Measurements from ENCODE around the gene PLEK.

Gene PLEK

DNA sequence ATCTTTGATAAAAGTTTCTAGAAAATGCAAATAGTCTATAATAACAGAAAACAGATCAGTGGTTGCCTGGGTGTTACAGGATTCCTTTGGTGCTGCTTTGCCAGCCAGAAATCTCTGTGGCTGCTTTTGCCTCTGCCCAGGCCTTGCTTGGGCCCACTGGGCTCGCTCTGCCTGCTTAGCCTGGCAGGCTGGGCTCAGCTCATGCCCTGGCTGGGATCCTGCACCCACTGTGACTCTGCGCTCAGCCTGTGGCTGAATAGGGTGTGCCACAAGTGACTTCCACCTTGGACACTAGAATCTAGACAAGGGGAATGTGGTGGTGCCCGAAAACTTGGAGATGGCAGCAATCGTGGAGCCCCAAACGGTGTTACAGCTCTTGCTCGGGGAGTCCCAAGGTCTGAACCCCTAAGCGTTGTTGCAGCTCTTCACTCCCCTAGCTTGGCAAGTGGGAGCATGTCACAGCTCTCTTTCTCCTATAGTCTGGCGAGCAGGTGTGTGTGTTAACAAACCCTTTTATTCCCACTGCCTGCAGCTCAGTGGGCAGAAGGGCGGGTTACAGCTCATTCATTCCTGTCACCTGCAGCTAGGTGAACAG, 51.1 kb downstream of the PLEK start:
- no peak for DNase-seq (ENCODE audit: low spot score)

DNA sequence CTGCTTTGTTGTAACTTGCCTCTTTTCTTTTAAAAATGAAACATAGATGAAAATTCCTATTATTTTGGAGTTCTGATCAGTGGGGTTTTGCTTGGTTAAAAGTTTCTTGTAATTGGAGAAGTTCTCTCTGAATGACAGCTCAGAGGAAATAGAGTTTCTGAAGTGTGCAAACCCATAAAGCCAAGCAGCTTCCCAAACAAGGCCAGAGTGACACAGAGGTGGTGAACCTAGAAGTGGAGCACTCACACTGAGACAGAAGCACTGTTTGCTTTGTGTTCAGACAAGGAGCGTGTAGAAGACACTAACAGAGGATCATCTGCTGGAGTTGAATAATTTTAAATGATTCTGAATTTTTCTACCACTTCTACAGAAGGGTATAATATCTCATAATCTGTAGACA, 52.8 kb downstream of the PLEK start:
- no peak for DNase-seq (ENCODE audit: low spot score)

DNA sequence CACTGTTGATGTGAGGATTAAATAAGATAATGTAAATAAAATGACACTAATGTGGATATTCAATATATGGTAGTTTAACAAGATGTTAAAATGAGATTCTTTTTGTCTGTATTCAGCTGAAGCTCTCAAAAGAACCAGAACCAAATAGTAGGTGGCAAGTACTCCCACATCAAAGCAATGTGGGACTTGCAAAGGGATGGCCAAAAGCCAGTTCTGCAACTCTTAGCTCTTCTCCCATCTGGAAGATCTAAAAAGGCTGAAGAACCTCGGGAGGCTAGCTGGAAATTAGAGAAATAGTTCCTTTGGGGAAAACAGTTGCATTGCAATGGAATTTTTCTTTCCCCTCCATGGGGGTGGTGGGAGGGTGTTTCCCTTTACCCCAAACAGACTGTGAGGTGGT, 53.3 kb downstream of the PLEK start:
- DNase-seq (ENCODE audit: low spot score) = no peak

DNA sequence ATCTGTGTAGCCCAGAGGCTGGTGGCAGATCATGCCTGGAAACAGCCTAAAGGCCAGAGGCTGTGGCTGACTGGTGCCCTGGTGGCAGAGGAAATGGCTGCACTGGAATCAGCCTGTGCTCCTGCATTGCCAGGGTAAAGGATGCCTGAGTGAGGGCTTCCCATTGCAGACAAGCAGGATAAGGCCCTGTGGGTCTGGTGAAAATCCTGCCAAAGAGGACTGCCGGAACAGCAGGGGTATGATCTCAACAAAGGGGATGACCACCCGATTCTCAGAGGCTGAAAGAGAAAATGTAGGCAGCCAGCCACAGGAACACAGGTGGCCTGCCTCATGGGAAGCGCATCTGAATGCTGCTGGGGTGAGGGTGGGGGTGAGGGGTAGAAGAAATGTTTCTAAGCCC, 53.8 kb downstream of the PLEK start:
- DNase-seq (ENCODE audit: low spot score) = no peak

DNA sequence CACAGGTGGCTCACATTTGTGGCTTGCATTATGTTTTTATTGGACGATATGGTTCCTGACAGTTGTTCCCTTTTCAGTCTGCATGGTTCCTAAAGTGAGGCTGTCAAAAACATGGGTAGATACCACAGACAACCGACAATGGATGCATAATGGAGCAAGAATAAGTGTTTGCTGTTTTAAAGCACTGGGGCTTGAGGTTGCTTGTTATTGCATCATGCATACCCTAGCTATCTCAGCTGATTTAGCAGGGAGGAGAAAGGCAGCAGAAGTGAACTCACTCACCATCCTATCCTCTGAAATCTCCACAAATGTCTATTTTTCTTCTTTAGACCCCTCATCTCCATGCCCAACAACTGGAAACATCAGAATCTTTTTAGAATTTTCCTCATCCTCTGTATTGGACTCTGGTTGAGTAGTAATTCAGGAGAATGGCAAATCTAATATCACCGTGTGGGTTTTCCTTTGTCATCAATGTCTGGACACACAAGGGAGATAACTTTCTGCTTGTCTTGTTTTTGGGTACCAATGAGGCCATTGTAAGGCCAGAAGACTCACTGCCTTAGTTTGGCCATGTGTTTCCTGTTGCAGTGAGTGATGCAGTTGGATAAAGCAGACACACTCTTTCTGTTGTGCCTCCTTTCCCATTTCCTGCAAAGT, 55.3 kb downstream of the PLEK start:
- no peak for DNase-seq (ENCODE audit: low spot score)

DNA sequence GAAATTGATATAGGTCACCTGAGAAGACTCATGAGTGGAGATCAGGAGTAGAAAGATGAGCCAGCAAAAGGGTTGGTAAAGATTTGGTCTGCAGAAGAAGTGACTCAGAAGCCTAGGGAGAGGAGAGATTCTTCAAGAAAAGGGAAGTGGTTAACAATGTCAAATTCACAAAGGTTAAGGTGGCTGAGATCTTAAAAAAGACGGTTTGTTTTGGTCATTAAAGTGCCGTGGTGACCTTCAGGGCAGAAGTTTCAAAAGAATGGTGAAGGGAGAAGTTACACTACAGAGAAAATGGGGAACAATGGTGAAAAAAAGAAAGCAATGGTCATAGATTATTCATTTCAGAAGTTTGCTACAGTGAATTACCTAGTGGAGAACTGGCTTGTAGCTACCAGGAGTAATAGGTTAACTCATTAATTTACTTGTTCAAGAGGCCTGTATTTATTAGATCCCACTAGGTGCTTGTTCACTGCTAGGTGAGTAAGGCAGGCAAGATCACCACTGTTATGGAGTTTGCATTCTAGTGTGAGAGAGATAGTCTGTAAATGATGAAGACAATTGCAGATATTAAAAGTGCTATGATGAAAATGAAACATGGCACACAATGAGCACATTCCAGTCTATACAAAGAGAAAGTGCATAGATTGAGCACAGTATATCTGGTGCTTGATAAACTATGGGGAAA, 59.0 kb downstream of the PLEK start:
- no peak for DNase-seq (ENCODE audit: low spot score)

DNA sequence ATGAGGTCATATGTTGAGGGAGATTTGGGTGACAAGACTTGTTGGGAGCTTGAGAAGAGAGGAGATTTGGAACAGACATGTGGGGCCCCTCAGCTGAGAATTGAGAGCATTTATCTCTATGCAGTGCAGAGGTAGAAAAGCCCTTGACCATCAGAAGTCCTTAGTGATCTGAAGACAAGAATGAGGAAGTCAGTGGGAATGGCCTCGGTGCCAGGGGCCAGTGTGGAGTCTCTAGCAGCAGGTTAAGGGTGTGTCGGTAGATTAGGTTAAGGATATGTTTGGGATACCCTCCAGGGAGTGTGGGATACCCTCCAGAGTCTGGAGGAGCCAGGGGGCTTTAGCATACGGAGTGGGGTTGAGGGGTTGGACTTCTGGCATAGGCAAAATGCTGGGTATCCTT, 60.4 kb downstream of the PLEK start:
- DNase-seq (ENCODE audit: low spot score) = no peak

DNA sequence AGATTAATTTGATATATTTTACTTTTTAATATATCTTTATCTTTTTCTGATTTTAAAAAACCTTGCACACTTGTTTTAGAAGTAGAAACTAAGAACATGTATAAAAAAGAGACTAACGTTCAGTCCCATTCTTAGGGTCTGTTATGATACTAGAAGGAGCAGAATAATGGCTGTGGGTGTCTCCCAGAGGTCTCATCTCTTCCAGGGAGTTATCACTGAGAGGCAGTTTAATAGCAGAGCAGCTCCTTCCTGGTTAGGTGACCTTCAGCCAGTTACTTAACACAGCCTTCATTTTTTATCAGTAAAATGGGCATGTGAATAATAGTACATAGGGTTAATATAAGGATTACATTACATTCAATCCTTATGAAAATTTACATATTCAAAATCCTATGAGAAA, 61.4 kb downstream of the PLEK start:
- DNase-seq (ENCODE audit: low spot score) = no peak

DNA sequence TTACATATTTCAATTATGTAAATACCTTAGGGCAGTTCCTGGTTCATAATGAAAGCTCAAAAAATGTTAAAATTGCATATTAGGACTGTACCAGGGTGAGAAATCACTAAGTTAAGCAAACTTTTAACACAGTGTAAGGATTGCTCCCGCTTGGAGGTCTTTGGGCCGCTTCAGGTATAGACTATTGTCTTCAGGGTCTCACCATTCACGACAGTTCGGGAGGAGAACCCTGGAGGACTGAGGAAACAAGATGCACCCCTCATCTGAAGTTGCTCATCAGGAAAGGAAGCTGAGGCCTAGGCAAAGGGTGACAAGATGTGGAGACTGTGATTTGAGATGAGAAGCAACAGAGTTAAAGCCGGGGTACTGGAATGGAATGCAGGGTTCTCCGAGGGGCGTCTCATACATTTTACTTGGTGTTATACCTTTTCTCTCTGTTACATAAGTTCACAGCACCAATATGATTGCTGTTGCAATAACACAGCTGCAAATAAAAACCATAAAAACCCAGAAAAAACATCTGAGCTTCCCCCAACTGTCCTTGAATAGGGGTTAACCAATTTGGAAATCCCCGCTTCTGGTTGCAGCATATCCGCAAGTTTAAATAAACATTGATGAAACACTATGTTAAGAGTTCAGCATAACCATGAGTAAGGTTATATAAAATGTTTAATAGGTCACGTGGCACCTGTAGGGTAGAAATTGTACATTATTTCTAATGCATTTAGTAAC, 61.9 kb downstream of the PLEK start:
- no peak for DNase-seq (ENCODE audit: low spot score)

DNA sequence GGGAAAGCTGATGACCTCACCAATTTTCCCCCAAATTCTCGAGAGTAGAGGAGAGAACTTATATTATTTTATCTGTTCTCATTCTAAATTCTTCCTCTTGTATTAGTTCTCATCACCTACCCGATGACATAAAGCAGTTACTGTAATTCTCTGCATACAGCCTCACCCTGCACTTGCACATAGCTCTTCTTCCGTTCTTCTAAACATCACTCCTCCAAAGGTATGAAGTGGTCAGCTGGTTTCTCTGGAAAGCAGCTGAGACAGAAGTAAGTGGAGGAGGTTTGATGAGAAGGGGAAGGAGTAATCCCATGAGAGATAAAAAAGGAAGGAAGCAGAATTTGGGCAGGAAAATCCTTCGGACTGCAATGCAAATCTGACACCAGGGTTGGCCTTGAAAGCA, 63.0 kb downstream of the PLEK start:
- no peak for DNase-seq (ENCODE audit: low spot score)

DNA sequence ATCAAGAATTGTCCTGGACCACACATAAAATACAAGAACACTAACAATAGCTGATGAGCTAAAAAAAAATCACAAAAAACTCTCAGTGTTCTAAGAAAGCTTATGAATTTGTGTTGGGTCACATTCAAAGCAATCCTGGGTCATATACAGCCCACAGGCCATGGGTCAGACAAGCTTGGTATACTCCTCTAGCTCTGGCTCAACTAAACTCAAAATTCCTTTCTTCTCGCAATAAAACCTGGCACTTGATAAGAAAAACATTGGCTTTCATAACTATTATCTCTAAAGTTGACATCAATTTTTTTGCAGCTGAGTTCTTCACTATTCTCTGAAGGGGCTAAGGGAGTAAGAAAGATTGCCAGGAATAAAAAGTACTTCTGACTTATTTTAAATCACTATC, 63.7 kb downstream of the PLEK start:
- no peak for DNase-seq (ENCODE audit: low spot score)

DNA sequence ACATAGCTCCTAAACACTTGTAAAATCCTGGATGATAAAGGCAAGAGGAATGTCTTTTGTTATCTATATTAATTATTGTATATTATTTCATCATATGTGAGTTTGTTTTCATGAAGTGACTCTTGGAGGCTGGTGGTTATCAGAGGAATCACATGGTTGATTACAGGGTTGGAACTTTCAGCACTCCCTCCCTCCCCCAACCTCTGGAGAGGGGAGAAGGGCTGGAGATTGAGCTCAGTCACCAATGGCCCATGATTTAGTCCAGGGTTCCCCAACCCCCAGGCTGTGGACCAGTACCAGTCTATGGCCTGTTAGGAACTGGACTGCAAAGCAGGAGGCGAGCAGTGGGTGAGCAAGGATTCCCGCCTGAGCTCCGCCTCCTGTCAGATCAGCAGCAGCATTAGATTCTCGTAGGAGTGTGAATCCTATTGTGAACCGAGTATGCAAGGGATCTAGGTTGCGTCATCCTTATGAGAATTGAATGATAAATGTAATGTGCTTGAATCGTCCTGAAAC, 64.3 kb downstream of the PLEK start:
- no peak for DNase-seq (ENCODE audit: low spot score)

DNA sequence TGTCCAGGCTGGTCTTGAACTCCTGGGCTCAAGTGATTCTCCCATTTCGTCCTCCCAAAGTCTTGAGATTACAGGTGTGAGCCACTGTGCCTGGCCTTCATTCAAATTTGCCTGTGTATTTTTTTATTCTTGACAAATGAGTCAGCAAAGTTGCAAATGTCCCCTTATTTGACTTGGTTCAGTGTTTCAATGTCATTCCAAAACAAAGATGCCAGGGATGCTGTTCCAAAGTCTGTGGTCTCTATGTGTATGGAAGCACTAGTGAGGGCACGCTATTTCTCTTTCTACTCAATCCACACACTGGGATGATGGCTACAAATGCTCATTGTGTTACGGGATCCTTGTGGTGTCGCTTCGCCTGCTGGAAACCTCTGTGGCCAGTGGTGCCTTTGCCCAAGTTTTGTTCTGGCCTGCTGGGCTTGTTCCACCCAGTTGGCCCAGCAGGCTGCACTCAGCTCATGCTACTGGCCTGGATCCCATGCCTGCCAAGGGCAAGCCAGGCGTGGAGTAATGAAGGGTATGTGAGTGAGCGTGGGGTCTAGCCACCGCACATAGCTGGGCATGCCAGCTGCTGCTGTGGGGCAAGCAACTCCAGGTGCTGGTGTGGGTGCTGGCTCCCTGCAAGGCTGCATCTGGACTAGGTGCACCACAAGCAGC, 66.4 kb downstream of the PLEK start:
- DNase-seq (ENCODE audit: low spot score) = no peak

DNA sequence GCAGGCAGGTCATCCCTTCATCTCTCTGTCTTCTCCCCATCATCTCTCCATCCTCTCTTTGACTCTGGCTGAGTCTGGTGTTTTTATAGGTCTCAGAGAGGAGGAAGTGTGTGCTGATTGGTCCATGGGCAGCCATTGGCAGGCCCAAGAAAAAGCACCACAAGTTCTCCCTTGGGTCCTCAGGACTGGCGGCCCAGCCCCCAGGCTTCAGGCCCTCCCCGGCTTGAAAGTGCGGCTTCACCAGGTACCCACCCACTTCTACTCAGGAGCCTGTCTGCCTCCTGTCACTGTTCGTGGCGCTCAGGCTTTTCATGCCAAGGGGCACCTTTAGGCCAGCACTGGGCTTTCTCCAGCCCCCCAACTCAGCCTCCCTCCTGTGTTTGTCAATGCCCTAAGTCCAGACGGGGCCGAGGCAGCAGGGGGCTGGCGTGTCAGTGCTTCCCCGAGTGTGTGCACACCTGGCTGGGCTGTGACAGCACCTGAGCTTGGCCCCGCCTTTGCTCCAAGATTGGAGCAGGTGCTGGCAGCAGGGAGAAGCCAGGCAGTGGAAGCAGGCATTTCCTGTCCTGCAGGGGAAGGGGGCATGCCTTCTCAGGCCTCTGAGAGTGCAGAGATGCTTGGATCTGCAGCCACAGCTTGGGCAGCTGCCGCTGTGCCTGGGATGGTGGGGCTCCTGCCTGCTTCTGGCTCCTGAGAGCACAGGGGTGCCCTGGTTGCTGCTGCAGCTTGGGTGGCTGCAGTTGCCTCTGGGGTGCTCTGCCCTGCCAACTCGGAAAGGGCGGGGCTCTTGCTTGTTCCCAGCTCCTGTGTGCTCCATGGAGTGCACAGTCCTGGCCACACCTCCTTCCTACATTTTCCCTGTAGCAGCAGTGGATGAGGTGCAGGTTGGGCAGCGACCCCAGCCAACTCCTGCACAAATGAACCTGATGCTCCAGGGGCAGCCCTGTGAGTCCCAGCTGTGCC, 67.9 kb downstream of the PLEK start:
- DNase-seq (ENCODE audit: low spot score) = no peak

DNA sequence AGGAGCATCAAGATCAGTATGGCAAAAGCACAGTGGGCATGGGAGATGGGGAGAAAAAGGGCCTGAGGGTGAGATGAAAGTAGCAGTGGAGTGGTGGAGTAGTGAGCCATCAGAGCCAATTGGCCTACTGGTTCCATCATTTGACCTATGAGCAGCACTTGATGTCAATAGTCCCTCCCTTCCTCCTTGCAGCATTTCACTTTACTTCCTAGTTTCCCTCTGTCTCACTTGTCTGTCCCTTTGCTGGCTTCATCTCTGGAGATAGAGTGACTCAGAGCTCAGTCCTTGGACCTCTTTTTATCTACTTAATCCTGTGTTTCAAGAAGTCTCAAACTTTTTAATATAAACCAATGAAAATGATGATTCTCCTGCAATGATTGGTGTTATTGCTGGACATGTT, 69.9 kb downstream of the PLEK start:
- DNase-seq (ENCODE audit: low spot score) = no peak

DNA sequence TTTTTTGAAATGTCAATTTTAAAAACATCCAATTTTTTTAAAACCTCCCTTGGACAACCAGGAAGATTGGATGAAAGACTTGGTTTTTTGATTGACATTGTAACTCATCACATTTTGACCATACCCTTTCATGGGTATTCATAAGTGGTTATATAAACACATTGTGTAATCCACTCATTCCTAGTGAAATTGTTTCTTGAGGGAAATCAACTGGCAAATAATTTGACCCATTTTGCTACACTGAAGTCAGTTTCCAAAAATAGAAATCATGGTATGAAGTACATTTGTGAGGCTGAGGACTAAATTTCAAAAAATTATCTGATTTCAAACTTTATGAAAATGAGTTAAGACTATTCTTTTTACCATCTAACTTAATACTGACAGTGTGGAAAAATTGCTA, 70.5 kb downstream of the PLEK start:
- DNase-seq (ENCODE audit: low spot score) = no peak

DNA sequence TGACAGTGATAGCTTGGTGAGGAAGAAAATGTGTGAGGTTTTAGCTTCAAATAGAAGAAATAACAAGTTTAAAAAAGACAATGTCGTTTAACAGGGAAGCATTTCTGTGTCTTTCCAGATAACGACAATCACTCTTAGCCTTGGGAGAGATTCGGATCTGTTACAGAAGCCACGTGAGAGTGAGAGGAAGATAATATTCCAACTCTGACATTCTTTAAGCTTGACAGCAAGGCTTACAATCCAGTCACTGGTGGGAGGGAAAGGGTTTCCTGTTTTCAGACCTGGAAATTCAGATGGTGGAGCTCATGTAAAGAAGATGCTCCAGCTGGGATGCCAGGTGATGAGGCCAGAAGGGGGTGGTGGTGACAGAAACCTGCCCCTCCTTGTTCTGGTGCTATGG, 71.2 kb downstream of the PLEK start:
- no peak for DNase-seq (ENCODE audit: low spot score)

DNA sequence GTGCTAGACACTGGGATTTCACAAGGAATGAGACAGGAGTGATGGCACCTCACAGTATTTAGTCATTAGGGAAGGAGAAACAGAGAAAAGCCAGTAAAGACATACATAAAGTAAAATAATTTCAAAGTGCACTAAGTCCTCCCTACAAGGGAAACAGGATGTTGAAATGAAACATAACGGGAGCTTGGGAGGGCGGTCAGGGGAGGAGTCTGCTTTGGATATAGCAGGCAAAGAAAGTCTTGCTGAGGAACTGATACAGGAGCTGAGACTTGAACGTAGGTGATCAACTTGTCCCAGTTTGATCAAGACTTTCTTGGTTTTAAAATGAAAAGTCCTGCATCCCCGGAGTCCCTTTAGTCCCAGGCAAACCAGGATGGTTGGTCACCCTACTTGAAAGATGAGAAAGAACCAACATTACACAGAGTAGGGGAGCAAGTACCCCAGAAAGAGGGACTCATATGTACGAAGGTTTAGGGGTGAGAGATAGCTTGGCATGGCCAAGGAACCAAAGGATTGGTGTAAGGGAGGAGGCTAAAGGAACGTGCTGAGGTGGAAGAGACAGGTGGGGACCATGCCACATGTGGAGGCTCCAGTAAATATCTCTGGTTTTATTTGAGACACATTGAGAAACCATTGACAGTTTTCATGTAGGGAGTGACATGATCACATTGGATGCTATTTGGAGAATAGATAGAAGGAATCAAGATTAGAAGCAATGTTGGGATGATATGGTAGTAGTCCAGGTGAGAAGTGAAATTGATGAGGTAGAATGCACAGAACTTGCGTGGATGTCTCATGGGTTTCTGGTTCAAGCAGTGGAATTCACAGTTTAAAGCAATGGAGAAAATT, 73.6 kb downstream of the PLEK start:
- DNase-seq (ENCODE audit: low spot score) = no peak

DNA sequence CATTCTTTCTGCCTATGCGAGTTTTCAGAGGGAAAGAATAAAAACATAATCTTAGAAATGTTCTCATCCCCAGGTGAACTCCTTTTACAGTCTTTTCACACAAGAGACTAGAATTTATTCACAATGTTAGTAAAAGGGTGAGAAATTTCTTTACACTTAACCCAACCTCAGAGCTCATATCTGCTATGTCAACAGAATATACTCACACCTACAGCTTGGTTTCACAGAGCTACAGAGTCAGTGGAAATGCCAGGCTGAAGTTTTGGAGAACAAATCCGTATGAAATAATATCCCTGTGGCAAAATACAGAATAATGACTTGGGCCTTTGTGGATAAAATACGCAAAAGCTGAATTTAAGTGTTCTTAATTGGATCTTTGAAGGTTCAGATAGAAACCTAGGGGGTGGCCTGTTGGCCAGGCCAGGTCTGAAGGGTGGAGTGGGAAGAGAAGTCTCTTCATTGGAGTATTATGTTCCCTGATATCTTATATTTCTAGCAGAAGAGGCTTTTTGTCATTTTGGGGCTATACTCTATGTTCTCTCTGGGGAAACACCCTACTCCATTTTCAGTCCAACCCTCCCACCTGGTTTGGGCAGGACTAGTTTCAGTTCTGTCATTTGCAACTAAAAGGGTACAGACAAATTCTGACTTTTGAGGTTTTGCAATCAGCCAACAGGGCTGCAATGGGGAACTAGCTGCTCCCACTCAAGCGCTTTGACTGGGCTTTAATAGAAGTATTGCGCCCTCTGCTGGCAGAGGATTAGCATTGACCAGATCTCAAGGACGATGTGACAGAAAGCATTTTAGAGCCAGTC, 76.3 kb downstream of the PLEK start:
- DNase-seq (ENCODE audit: low spot score) = peak; percentile 79

All from AG20443 (cell line).